Neuronal stem cell (in vitro differentiated cells): ENCODE measurements around the gene PCDHGC4.

ENCODE experiments used
- DNase-seq: peaks from one replicate; pipeline ENCODE4 v3.0.0-alpha.2; 2013; ENCODE audit warnings: low spot score
- H2AFZ ChIP-seq: one replicate; pipeline ENCODE4 v1.6.1; 2013; ENCODE audit warnings: mild to moderate bottlenecking, low read length, inconsistent platforms
- H2AK5ac ChIP-seq: 2 replicates; pipeline ENCODE4 v1.6.1; 2013; ENCODE audit warnings: low read depth, mild to moderate bottlenecking, inconsistent platforms, low read length, moderate library complexity, mixed read lengths
- H2BK120ac ChIP-seq: 2 replicates; pipeline ENCODE4 v1.6.1; 2013; ENCODE audit warnings: low read depth, mild to moderate bottlenecking, inconsistent platforms, low read length, moderate library complexity, mixed read lengths
- H2BK12ac ChIP-seq: one replicate; pipeline ENCODE4 v1.6.1; 2013; ENCODE audit warnings: low read length, inconsistent platforms
- H2BK15ac ChIP-seq: 2 replicates; pipeline ENCODE4 v1.6.1; 2013; ENCODE audit warnings: mild to moderate bottlenecking, low read length, inconsistent platforms, mixed read lengths
- H2BK5ac ChIP-seq: one replicate; pipeline ENCODE4 v1.6.1; 2013; ENCODE audit warnings: inconsistent platforms, mild to moderate bottlenecking, low read length, moderate library complexity
- H3K14ac ChIP-seq: one replicate; pipeline ENCODE4 v1.6.1; 2013; ENCODE audit warnings: low read length, inconsistent platforms
- H3K18ac ChIP-seq: 2 replicates; pipeline ENCODE4 v1.6.1; 2013; ENCODE audit warnings: low read length, inconsistent platforms
- H3K23ac ChIP-seq: 2 replicates; pipeline ENCODE4 v1.6.1; 2013; ENCODE audit warnings: low read depth, mild to moderate bottlenecking, mixed read lengths, low read length, inconsistent platforms; ENCODE audit not compliant: poor library complexity
- H3K27ac ChIP-seq: replicated peaks from 3 replicates; pipeline ENCODE4 v1.5.1; 2013; ENCODE audit warnings: low read length, inconsistent platforms
- H3K27me3 ChIP-seq, 3 experiments: 2 replicates each; pipeline ENCODE4 v1.6.1; 2013; ENCODE audit warnings: low read length in 3 of 3, mild to moderate bottlenecking in 2 of 3, inconsistent platforms in 1 of 3, low read depth in 1 of 3, mixed read lengths in 1 of 3, moderate library complexity in 1 of 3; ENCODE audit not compliant: control insufficient read depth in 3 of 3, insufficient read depth in 3 of 3
- H3K36me3 ChIP-seq, 2 donors: replicated peaks in 1 of 2; 2 replicates each; pipeline ENCODE4 v1.6.1; 2013; ENCODE audit warnings: low read length in 2 of 2; ENCODE audit not compliant: control insufficient read depth in 2 of 2, insufficient read depth in 2 of 2
- H3K4ac ChIP-seq: 2 replicates; pipeline ENCODE4 v1.6.1; 2013; ENCODE audit warnings: inconsistent platforms, mild to moderate bottlenecking, low read length, moderate library complexity
- H3K4me1 ChIP-seq, 2 donors: 1 replicate in 1 of 2; 2 replicates in 1 of 2; pipeline ENCODE4 v1.6.1; 2013; ENCODE audit warnings: low read length in 2 of 2, low read depth in 1 of 2; ENCODE audit not compliant: control insufficient read depth in 2 of 2, insufficient read depth in 1 of 2
- H3K4me2 ChIP-seq: one replicate; pipeline ENCODE4 v1.6.1; 2013; ENCODE audit warnings: mild to moderate bottlenecking, low read length, inconsistent platforms; ENCODE audit not compliant: insufficient read depth, poor library complexity, severe bottlenecking
- H3K4me3 ChIP-seq, 2 donors: 2 replicates each; pipeline ENCODE4 v1.5.1; 2013; ENCODE audit warnings: low read length in 2 of 2, mild to moderate bottlenecking in 2 of 2, inconsistent platforms in 1 of 2, moderate library complexity in 1 of 2
- H3K79me1 ChIP-seq: one replicate; pipeline ENCODE4 v1.6.1; 2013; ENCODE audit warnings: low read depth, mild to moderate bottlenecking, inconsistent platforms, low read length, moderate library complexity
- H3K9ac ChIP-seq: one replicate; pipeline ENCODE4 v1.6.1; 2013; ENCODE audit warnings: mild to moderate bottlenecking, low read depth, low read length, inconsistent platforms; ENCODE audit not compliant: poor library complexity
- H3K9me3 ChIP-seq, 2 donors: replicated peaks in 1 of 2; 2 replicates each; pipeline versions ENCODE3 to v1.6.1; 2013; ENCODE audit warnings: low read length in 2 of 2, mild to moderate bottlenecking in 2 of 2, inconsistent platforms in 1 of 2, low read depth in 1 of 2, mixed read lengths in 1 of 2, moderate library complexity in 1 of 2; ENCODE audit not compliant: control insufficient read depth in 2 of 2, insufficient read depth in 1 of 2
- H4K8ac ChIP-seq: one replicate; pipeline ENCODE4 v1.6.1; 2013; ENCODE audit warnings: low read depth, mild to moderate bottlenecking, inconsistent platforms, low read length, moderate library complexity
- H4K91ac ChIP-seq: one replicate; pipeline ENCODE4 v1.6.1; 2013; ENCODE audit warnings: low read length, low read depth, mild to moderate bottlenecking, inconsistent platforms; ENCODE audit not compliant: poor library complexity
- WGBS, 2 donors: extraction: QIAGEN DNeasy Blood & Tissue Kit; methylation state at CpG; one replicate each; pipeline ENCODE4 v1.1.7; 2013; ENCODE audit warnings: missing lambda C conversion rate in 2 of 2, mixed read lengths in 1 of 2; ENCODE audit not compliant: insufficient read length in 2 of 2, insufficient replicate concordance in 1 of 2; ENCODE audit errors: extremely low coverage in 2 of 2; 5-methylcytosine and 5-hydroxymethylcytosine counted together

Gene PCDHGC4

GRCh38 chr5:141490771-141491170 lies 5.9 kb downstream of the PCDHGC4 start:
- H3K4me2 ChIP-seq = no peak overlapping the region
- H3K79me1 ChIP-seq = peaks cover 17% of the 10 kb centered on the region
- H3K9ac ChIP-seq = no peak overlapping the region
- H2AFZ ChIP-seq = no peak overlapping the region
- H2BK12ac ChIP-seq = no peak overlapping the region
- peaks cover 0 to 10% (median 0%) of the 10 kb centered on the region in 3 experiments for H3K27me3 ChIP-seq
- peak overlapping the region; percentile 6 for H2BK5ac ChIP-seq
- H4K91ac ChIP-seq = no peak overlapping the region
- no peak overlapping the region for H4K8ac ChIP-seq
- H3K27ac ChIP-seq = no peak overlapping the region
- no peak overlapping the region for H2BK120ac ChIP-seq
- peak overlapping the region in 1 of 2 donors; percentile 26 for H3K4me3 ChIP-seq
- no peak overlapping the region for H3K23ac ChIP-seq
- peaks cover 16 to 45% of the 10 kb centered on the region in 2 donors for H3K9me3 ChIP-seq
- H3K36me3 ChIP-seq = peaks cover 33 to 59% of the 10 kb centered on the region in 2 donors
- no peak overlapping the region for H3K18ac ChIP-seq
- H3K4me1 ChIP-seq = peaks cover 24 to 28% of the 10 kb centered on the region in 2 donors
- no peak for DNase-seq
- H3K4ac ChIP-seq = no peak overlapping the region
- WGBS, 2 donors = no CpG with 5 or more reads among the region's 13 CpGs
- peak overlapping the region; percentile 25 for H2BK15ac ChIP-seq
- H3K14ac ChIP-seq = no peak overlapping the region
- H2AK5ac ChIP-seq = no peak overlapping the region

- no peak for DNase-seq
- no peak overlapping the region for H4K8ac ChIP-seq
Observed at GRCh38 chr5:141491323-141492167, 6.7 kb downstream of the PCDHGC4 start.

GRCh38 chr5:141492168-141492885 lies 7.5 kb downstream of the PCDHGC4 start:
- peak overlapping the region; percentile 62 for H3K18ac ChIP-seq
- no peak overlapping the region for H4K91ac ChIP-seq
- H2AFZ ChIP-seq = no peak overlapping the region
- H3K23ac ChIP-seq = no peak overlapping the region
- H3K4ac ChIP-seq = no peak overlapping the region
- peaks cover 12 to 30% of the 10 kb centered on the region in 2 donors for H3K9me3 ChIP-seq
- no peak overlapping the region for H4K8ac ChIP-seq
- H2AK5ac ChIP-seq = peak overlapping the region; percentile 50
- no peak overlapping the region for H2BK5ac ChIP-seq
- peak overlapping the region in 1 of 2 donors; percentile 29 for H3K4me3 ChIP-seq
- H3K9ac ChIP-seq = peak overlapping the region; percentile 65
- no peak overlapping the region for H2BK120ac ChIP-seq
- peaks cover 29 to 34% of the 10 kb centered on the region in 2 donors for H3K4me1 ChIP-seq
- H3K79me1 ChIP-seq = peaks cover 13% of the 10 kb centered on the region
- H3K4me2 ChIP-seq = no peak overlapping the region
- H2BK15ac ChIP-seq = no peak overlapping the region
- peaks cover 0 to 10% (median 0%) of the 10 kb centered on the region in 3 experiments for H3K27me3 ChIP-seq
- peaks cover 32 to 52% of the 10 kb centered on the region in 2 donors for H3K36me3 ChIP-seq
- H3K14ac ChIP-seq = no peak overlapping the region
- H3K27ac ChIP-seq = no peak overlapping the region
- no peak for DNase-seq
- WGBS, 2 donors = no CpG with 5 or more reads among the region's 68 CpGs
- H2BK12ac ChIP-seq = peak overlapping the region; percentile 92

More at GRCh38 chr5:141491323-141492167, 6.7 kb downstream of the PCDHGC4 start:
- peaks cover 17% of the 10 kb centered on the region for H3K79me1 ChIP-seq
- H3K23ac ChIP-seq = peak overlapping the region; percentile 52
- H3K9ac ChIP-seq = peak overlapping the region; percentile 70
- no peak overlapping the region for H2BK5ac ChIP-seq
- H3K27me3 ChIP-seq = peaks cover 0 to 10% (median 0%) of the 10 kb centered on the region in 3 experiments
- peak overlapping the region; percentile 24 for H2BK12ac ChIP-seq
- H3K4me1 ChIP-seq = peaks cover 29 to 34% of the 10 kb centered on the region in 2 donors
- H2BK15ac ChIP-seq = no peak overlapping the region
- no peak overlapping the region for H2BK120ac ChIP-seq
- WGBS, 2 donors = no CpG with 5 or more reads among the region's 66 CpGs
- no peak overlapping the region for H3K4me3 ChIP-seq
- H2AFZ ChIP-seq = no peak overlapping the region
- H3K9me3 ChIP-seq = peaks cover 12 to 37% of the 10 kb centered on the region in 2 donors
- no peak overlapping the region for H3K27ac ChIP-seq
- no peak overlapping the region for H3K4ac ChIP-seq
- peak overlapping the region; percentile 39 for H3K14ac ChIP-seq
- peak overlapping the region; percentile 27 for H3K4me2 ChIP-seq
- peak overlapping the region; percentile 62 for H3K18ac ChIP-seq
- peaks cover 35 to 55% of the 10 kb centered on the region in 2 donors for H3K36me3 ChIP-seq
- peak overlapping the region; percentile 50 for H2AK5ac ChIP-seq
- H4K91ac ChIP-seq = no peak overlapping the region
